GM18498 (cell line): Measurements from ENCODE around the gene MUC2.

ENCODE experiments used
- ATAC-seq: cut with Tn5 transposase; IDR thresholded peaks from one replicate; pipeline ENCODE4 v1.9.1; 2021; ENCODE audit warnings: mild to moderate bottlenecking, moderate library complexity; ENCODE audit not compliant: unreplicated experiment

The MUC2 gene

DNA sequence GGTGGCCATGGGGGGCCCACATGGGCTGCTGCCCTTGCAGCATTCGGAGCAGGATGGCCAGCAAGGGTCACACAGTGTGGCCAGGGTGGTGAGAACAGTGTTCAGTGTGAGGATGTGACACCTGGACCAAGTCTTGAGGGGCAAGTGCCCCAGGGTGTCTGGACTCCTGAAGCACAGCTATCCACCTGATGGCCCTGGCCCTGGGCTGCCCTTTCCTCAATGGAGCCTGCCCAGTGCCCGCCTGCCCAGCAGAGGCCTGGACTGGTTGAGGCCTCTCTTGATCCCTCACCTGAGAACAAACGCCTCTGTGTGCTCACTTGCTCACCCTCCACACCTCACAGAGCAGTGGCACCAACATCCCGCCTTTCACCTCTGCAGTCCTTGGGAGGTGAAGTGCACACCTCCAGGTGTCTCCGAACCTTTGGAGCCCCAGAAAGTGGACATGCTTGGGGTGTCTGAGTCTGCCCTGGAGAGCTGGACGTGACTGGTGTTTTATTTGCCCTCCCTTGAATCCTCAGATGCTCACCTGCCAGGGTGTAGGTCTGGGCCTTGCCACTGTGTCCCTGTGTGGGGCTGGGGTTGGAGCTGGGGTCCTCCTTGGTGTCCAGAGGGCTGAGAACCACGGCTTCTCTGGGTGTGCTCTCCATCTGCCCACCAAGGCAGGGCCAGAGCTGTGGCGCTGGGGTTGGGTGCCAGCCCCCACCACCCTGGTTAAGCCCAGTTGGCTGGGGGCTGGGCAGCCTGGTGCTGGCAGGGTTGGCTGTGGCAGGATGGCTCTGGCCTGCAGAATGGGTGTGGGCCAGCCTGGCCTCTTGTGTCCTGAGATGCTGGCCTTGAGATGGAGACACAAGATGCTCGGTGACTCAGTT lies 3.8 kb upstream of the MUC2 start:
- ATAC-seq, result no peak

GRCh38 chr11:1071571-1072115 lies 3.0 kb upstream of the MUC2 start:
- ATAC-seq, result no peak

- no peak for ATAC-seq
Measured at GRCh38 chr11:1072116-1072820, 2.4 kb upstream of the MUC2 start.

DNA sequence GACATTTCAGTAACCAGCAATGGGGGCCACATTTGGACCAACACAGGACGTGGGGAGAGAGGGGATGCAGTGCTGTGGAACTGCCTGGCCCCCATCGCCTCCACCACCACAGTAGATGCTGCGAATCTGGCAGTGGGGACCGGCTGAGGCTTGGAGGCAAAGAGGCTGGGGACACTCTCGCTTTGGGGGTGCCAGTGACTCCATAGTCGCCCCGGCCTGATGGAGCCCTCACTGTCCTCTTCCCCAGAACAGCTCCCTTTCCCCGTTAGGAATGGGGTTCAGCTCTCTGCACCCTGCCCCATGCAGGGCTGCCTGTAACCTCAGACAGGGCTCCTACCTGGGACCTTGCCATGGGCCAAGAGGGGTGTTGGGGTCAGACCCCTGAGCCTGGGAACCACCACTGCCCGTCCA lies 1.8 kb upstream of the MUC2 start:
- no peak for ATAC-seq

DNA sequence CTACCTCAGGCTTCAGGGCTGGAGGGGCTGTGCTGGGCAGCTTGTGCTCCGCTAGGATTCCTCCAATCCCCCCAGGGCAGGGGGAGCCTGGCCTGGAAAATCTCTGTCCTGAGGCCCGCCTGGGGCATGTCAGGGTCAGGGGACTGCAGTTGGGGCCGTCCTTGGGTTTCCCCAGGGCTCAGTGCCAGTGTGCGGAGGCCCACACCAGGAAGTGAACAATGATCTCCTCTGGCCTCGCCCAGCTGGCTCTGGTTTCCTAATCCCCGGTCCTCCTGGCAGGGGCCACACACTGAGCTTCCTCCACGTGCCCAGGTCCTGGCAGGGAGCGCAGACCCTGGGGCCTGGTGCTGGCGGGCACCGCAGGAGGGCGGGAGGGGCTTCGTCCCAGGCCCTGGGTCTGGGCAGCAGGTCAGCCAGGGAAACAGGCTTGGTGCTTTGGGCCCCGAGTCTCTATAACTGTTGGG lies 1.4 kb upstream of the MUC2 start:
- no peak for ATAC-seq

GRCh38 chr11:1073851-1074243 lies 827 bp upstream of the MUC2 start:
- no peak for ATAC-seq

- ATAC-seq, result no peak
Measured at GRCh38 chr11:1075341-1075911, 752 bp downstream of the MUC2 start.

DNA sequence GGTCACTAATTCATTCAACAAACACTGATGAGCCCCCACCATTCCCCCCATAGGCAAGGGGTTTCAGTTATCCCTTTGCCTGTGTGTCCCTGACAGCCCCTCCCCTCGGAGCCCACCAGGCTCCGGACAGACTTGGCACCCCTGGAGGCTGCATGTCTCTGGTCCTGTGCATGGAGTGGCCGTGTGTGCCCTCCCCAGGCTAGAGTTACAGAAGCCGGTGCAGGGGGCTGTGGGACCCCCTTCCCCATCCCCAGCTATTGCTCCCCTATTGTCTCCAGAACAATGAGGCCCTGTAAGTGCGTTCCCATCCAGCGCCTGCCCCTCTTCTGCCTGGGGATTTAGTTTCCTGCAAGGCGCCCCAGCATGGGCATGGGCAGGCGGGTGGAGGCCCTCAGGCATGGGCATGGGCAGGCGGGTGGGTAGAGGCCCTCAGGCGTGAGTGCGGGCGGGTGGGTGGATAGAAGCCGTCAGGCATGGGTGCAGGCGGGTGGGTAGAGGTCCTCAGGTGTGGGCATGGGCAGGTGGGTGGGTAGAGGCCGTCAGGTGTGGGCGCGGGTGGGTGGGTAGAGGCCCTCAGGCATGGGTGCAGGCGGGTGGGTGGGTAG lies 1.5 kb downstream of the MUC2 start:
- no peak for ATAC-seq

DNA sequence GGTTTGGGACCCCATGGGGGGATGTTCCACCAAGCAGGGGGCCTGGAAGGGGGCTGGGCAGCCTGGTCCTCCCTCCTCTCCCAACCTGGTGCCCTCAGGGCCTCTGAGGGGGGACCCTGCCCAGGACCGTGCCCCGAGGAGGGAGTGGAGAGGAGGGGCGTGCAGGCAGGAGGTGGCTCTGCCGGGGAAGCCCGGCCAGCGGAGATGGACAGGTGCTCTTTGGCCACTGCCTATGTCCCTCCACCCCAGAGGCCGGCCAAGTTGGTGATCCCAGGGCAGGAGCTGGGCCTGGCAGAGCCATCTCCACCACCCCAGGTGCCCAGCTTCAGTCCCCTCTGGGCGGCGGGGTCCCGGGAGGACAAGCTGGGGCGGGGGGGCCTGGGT lies 2.4 kb downstream of the MUC2 start:
- no peak for ATAC-seq

DNA sequence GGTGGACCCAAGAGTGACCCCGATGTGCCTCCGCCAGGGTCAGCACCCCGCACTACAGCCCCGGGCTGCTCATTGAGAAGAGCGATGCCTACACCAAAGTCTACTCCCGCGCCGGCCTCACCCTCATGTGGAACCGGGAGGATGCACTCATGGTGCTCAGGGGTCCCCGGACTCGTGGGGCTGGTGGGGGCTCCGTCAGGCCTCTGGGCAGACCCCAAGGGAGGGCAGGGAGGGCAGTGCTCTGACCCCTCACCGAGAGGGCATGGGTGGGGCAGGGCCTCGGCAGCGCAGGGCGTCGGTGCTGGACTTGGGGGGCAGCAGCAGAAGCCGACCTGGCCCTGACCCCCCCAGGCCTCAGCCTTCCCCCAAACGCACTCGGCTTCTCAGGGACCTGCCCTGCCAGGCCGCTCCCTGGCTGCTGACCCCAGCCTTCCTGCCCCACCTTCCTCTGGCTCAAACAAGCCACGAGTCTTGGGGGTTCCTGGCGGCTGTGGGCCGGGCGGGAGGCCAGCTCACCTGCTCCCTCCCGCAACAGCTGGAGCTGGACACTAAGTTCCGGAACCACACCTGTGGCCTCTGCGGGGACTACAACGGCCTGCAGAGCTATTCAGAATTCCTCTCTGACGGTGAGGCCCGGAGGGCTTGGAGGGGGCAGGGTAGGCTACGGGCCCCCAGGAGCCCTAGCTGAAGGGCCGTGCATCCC lies 2.9 kb downstream of the MUC2 start:
- ATAC-seq, result no peak

GRCh38 chr11:1078191-1078601 lies 3.5 kb downstream of the MUC2 start:
- no peak for ATAC-seq

GRCh38 chr11:1081601-1082311 lies 7.1 kb downstream of the MUC2 start:
- ATAC-seq, result no peak

DNA sequence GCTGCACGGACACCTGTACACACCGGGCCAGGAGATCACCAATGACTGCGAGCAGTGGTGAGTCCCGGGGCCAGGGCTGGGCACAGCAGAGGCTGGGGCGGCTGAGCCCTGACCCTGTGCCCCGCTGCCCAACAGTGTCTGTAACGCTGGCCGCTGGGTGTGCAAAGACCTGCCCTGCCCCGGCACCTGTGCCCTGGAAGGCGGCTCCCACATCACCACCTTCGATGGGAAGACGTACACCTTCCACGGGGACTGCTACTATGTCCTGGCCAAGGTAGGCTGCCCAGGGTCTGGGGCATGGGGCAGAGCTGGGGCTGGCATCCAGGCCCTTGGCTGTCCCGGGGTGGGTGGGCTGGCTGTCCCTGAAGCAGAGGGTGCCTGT lies 7.7 kb downstream of the MUC2 start:
- ATAC-seq, result no peak

- no peak for ATAC-seq
Measured at GRCh38 chr11:1082728-1083620, 8.3 kb downstream of the MUC2 start.

DNA sequence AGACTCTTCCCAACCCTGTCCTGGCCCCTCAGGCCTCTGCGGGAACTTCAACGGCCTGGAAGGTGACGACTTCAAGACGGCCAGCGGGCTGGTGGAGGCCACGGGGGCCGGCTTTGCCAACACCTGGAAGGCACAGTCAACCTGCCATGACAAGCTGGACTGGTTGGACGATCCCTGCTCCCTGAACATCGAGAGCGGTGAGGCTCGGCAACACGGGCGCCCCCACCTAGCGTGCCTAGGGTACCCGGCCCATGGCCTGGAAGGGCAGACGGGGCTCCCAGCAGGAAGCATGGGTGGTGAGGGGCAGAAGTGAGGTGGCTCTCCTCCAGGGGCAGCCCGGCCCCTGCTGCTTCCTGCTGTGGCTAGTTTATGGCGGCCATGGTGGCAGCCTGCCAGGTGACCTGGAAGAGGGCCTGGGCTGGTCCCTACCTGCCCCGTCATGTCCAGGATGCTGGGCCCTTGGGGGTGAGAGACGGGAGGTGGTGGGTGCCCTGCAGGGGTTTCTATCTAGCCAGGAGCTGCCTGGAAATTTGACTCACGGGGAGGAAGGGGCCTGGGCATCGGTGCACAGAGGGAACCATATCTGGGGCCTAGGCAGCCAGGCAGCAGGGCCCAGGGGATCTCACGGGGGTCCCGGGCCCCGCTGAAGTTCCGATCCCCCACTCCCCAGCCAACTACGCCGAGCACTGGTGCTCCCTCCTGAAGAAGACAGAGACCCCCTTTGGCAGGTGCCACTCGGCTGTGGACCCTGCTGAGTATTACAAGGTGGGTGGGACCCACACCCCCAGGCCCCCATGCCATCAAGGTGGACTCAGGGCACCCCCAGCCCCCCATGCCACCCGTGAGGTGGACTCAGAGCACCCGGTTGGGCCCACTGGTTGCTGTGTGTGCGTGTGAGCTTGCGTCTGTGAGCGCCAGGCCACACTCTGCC lies 9.2 kb downstream of the MUC2 start:
- ATAC-seq, result no peak

GRCh38 chr11:1084561-1085439 lies 10.1 kb downstream of the MUC2 start:
- no peak for ATAC-seq
